ENCODE results near the gene EIF3I.
A peak's percentile ranks its signal among the peaks of the same experiment; 100 is the strongest.

The EIF3I gene

GRCh38 chr1:32198237-32199042, 23.8 kb upstream of the EIF3I start:
- no peak for DNase-seq

GRCh38 chr1:32199043-32199716, 23.0 kb upstream of the EIF3I start:
- DNase-seq = no peak

- no peak for DNase-seq
Observed at GRCh38 chr1:32199717-32200072, 22.5 kb upstream of the EIF3I start.

- DNase-seq = peak; percentile 50 to 54
Observed at GRCh38 chr1:32200226-32201010, 21.8 kb upstream of the EIF3I start, which contains the start of gene CCDC28B. CCDC28B (plus strand) TSS chr1:32200595; CDS start chr1:32201936, 1,341 bp downstream.

GRCh38 chr1:32201011-32201855, 21.0 kb upstream of the EIF3I start:
- DNase-seq = peak; percentile 80 to 85

GRCh38 chr1:32204943-32205361, 17.3 kb upstream of the EIF3I start:
- DNase-seq = no peak

GRCh38 chr1:32205401-32206370, 16.5 kb upstream of the EIF3I start, which contains the start of gene IQCC:
IQCC (plus strand) TSS chr1:32205671; CDS start chr1:32205682, 11 bp downstream.
- DNase-seq = peak; percentile 85 to 90

- DNase-seq = no peak
Observed at GRCh38 chr1:32208469-32208868, 13.7 kb upstream of the EIF3I start.

- DNase-seq = no peak
Observed at GRCh38 chr1:32208891-32209328, 13.3 kb upstream of the EIF3I start, which contains the start of gene DCDC2B. DCDC2B (plus strand) TSS chr1:32209089; CDS start chr1:32209094, 5 bp downstream.

GRCh38 chr1:32215629-32216480, 6.4 kb upstream of the EIF3I start:
- peak; percentile 64 to 68 for DNase-seq

GRCh38 chr1:32216566-32216965, 5.6 kb upstream of the EIF3I start:
- no peak for DNase-seq

GRCh38 chr1:32219022-32219421, 3.2 kb upstream of the EIF3I start:
- DNase-seq = no peak

- no peak for DNase-seq
Observed at GRCh38 chr1:32220746-32221580, 1.2 kb upstream of the EIF3I start.

- no peak for DNase-seq
Observed at GRCh38 chr1:32221581-32221979, 627 bp upstream of the EIF3I start.

- DNase-seq = no peak
Observed at GRCh38 chr1:32223683-32224082, 1.5 kb downstream of the EIF3I start.

GRCh38 chr1:32224285-32224684, 2.1 kb downstream of the EIF3I start:
- DNase-seq = no peak

- no peak for DNase-seq
Observed at GRCh38 chr1:32228771-32229170, 6.6 kb downstream of the EIF3I start.

- no peak for DNase-seq
Observed at GRCh38 chr1:32231843-32232432, 9.7 kb downstream of the EIF3I start.

All from stimulated activated CD4-positive, alpha-beta T cell treated with anti-CD3 and anti-CD28 coated beads, Interleukin-2, amount 100 ng/mL, for 24 hours (primary cell).